GM12875 (cell line): ENCODE data around the gene CCM2L.

ENCODE experiments used
- H3K4me3 ChIP-seq: one replicate; pipeline ENCODE4 v1.5.1; 2011; ENCODE audit warnings: low read depth, low read length, control low read depth
- CTCF ChIP-seq: IDR thresholded peaks from 2 replicates; pipeline ENCODE4 v1.5.1; 2011; ENCODE audit warnings: low read depth, mild to moderate bottlenecking, control low read depth, inconsistent platforms, low read length, moderate library complexity, borderline replicate concordance; ENCODE audit not compliant: insufficient read depth

CCM2L gene

GRCh38 chr20:32010101-32010500, at the start of gene CCM2L:
TSS of gene CCM2L (plus strand) at chr20:32010438. CDS start at chr20:32010455, 17 bp downstream.
- TF ChIP-seq CTCF = no peak

GRCh38 chr20:31962761-31963160, 47.5 kb upstream of the CCM2L start:
- H3K4me3 ChIP-seq = no peak overlapping the region
- no peak for TF ChIP-seq CTCF

More at GRCh38 chr20:32010101-32010500, at the start of gene CCM2L:
- no peak within 1 kb of the TSS for H3K4me3 ChIP-seq

GRCh38 chr20:31963889-31964288, 46.3 kb upstream of the CCM2L start:
- no peak for TF ChIP-seq CTCF
- H3K4me3 ChIP-seq = no peak overlapping the region

- TF ChIP-seq CTCF = no peak
- H3K4me3 ChIP-seq = no peak overlapping the region
Observed at GRCh38 chr20:31966991-31967655, 43.1 kb upstream of the CCM2L start.

GRCh38 chr20:31967830-31968249, 42.4 kb upstream of the CCM2L start, which contains the start of gene XKR7:
TSS of gene XKR7 (plus strand) at chr20:31968151. CDS start at chr20:31968176, 25 bp downstream.
- TF ChIP-seq CTCF = no peak
- no peak within 1 kb of the TSS for H3K4me3 ChIP-seq

GRCh38 chr20:31968291-31969126, 41.7 kb upstream of the CCM2L start:
- TF ChIP-seq CTCF = no peak
- no peak overlapping the region for H3K4me3 ChIP-seq

- no peak overlapping the region for H3K4me3 ChIP-seq
Observed at GRCh38 chr20:31969991-31970390, 40.2 kb upstream of the CCM2L start.

More at GRCh38 chr20:31969991-31970390, 40.2 kb upstream of the CCM2L start:
- TF ChIP-seq CTCF = no peak
